NCI-H146 (cell line): ENCODE results near the gene CYB5D1.
A peak's percentile ranks its signal among the peaks of the same experiment; 100 is the strongest.
"Not testable (repeated sequence)": the region's sequence is repeated elsewhere in the genome, so short reads cannot be mapped to it uniquely, and the experiment has no call there.

ENCODE experiments used
- DNase-seq: peaks from one replicate; lab custom pipeline; 2025; lab: John Stamatoyannopoulos, UW

CYB5D1 gene, protein sequence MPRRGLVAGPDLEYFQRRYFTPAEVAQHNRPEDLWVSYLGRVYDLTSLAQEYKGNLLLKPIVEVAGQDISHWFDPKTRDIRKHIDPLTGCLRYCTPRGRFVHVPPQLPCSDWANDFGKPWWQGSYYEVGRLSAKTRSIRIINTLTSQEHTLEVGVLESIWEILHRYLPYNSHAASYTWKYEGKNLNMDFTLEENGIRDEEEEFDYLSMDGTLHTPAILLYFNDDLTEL

DNA sequence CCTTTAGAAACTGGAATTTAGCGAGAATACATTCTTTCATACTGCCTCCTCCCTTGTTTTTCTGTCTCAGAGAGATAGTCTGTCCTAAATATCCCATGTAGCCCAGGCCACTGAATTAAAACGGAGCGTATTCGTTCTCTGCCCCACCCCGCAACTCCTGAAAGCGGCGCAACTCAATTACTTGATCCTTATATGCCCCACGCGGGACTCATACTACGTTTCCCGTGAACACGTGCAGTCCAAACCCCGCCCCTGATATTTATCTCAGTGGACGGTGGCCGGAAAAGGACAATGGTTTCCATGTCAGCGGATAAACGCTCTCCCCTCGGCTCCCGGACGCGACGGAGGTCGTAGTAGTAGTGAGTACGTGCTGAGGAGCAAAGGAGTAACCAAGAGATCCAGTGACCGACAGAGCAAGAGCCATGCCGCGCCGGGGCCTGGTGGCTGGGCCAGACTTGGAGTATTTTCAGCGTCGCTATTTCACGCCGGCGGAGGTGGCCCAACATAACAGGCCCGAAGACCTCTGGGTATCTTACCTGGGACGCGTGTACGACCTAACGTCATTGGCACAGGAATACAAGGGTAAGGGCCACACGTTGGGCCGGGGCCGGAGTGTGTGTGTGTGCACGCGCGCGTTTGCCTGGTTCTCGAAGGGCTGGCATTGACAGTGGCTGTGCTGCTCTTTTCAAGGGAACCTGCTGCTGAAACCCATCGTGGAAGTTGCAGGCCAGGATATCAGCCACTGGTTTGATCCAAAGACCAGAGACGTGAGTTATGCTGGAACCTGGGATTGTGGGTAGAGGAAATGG lies at the start of gene CYB5D1:
Gene CYB5D1, plus strand, starts transcription at position 291 of the 809 bp plus-strand sequence. Its CDS starts 132 bp downstream, at position 423.
- DNase-seq = peak; percentile 95

DNA sequence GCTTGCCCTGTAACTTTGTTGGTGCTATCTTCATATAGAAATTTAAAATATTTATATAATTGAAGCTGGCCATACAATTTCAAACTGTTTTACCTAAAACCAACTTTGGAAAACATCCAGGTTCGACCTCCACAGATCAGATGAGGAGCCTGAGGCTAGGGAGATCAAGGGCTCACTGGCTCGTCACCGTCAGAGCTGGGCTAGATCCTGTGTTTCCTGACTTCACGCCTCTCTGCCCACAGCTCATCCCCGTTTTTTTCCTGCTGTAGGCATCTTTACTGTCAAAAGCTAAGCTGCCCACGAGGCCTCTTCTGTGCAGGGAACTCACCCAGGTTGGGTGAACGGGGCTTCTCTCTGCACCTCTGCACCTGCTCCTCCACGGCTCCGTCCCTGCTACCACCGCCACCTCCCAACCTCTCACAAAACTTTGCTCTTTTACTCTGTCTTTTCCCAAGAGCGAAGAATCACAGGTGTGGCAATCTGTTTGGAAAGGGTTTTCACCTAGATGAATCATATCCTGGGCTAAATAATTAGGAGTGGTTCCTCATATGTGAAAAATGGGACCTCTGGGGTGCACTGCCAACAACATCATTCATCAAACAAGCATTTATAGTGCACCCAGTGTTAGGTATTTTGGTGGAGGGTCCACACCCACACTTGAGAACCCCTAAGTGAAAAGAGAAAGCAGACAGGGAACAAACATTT lies 48.6 kb upstream of the CYB5D1 start:
- no peak for DNase-seq

DNA sequence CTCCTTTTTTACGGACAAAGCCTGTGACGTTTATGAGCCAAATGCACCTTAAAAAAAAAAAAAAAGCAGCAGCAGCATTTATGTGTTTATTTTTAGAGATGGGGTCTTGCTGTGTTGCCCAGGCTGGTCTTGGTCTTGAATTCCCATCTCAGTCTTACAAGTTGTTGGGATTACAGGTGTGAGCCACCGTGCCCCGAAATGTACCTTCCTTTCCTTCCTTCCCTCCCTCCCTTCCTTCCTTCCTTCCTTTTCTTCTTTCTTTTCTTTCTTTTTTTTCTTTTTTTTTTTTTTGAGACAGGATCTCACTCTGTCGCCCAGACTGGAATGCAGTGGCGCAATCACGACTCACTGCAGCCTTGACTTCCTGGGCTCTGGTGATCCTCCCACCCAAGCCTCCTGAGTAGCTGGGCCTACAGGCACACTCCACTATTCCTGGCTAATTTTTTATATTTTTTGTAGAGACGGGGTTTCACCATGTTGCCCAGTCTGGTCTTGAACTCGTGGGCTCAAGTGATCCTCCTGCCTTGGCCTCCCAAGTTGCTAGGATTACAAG lies 47.9 kb upstream of the CYB5D1 start:
- DNase-seq = not testable (repeated sequence)

DNA sequence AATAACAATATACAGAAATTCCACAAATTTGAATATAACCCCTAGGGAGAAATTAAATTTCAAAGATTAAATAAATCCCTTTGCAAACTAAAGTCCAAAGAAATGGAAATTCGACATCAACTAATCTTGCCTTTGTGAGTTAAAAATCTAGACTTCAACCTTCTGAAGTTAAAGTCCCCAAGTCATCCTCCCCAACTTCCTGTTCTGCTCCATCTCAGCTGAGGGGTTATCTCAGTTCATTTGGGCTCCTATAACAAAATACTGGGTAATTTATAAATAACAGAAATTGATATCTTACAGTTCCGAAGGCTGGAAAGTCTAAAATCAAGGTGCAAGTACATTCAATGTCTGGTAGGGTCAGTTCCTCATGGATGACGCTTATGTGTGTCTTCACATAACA lies 46.6 kb upstream of the CYB5D1 start:
- no peak for DNase-seq

DNA sequence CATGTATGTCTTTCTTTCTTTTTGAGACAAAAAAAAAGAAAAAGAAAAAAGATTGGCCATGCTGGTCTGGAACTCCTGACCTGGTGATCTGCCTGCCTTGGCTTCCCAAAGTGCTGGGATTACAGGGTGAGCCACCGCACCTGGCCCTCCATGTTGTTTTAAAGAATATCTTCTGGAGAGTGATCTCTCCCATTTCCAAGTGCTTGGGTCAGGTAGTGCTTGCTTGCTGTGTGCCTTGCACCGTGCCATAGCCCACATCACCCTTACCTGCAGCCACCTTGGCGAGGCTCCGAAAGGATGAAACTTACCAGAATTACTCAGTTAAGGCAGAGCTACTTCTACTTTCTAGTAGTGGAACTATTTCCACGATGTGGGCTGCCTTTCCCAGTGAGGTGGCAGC lies 42.8 kb upstream of the CYB5D1 start:
- no peak for DNase-seq

DNA sequence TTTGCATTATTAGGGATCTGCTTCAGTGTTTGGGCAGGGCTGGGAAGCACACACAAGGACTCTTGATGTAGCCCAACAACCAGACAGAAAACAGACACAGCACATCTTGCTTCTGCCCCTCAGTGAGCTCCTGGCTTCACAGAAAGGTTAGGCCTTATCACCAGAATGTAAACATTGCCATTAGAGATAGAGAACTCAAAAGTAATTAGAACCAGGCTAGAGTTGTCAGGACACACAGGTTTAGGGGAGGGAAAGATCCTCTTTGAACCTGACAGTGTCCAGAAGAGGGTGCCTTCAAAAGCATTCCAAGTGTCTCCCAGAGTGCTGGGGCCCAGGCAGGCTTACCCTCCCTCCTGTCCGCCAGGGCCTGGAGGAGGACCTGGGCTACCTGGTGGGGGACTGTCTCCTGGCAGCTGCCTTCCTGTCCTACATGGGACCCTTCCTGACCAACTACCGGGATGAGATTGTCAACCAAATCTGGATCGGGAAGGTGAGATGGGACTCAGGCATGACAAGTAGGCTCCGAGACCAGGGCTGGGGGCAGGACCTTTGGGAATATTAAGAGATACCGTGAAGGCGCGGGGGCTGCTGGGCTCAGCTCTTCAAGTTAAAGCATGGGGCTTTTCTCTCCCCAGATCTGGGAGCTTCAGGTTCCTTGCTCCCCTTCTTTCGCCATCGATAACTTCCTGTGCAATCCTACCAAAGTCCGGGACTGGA lies 40.7 kb upstream of the CYB5D1 start:
- no peak for DNase-seq

DNA sequence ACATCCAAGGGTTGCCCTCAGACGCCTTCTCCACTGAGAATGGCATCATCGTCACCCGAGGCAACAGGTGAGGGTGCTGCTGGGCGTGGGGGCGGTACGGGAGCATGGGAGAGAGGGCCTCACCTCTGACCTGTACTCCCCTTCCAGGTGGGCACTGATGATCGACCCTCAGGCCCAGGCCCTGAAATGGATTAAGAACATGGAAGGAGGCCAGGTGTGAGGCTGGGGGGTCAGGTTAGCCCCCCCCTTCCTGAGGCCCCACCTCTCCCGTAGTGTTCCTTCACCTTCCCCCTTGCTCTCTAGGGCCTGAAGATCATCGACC lies 40.2 kb upstream of the CYB5D1 start:
- no peak for DNase-seq

DNA sequence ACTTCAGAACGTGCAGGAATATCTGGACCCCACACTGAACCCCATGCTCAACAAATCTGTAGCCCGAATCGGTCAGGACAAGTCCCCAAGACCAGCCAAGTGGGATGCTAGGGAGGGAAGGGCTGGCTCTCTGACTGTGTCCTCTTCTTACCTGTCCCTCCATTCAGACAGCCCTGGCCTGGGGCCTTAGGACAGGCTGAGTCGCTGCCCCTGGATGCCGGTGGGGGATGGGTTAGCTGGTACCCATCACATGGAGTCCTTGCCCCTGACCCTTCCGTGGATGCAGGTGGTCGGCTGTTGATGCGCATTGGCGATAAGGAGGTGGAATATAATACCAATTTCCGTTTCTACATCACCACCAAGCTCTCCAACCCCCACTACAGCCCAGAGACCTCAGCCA lies 39.8 kb upstream of the CYB5D1 start:
- no peak for DNase-seq

DNA sequence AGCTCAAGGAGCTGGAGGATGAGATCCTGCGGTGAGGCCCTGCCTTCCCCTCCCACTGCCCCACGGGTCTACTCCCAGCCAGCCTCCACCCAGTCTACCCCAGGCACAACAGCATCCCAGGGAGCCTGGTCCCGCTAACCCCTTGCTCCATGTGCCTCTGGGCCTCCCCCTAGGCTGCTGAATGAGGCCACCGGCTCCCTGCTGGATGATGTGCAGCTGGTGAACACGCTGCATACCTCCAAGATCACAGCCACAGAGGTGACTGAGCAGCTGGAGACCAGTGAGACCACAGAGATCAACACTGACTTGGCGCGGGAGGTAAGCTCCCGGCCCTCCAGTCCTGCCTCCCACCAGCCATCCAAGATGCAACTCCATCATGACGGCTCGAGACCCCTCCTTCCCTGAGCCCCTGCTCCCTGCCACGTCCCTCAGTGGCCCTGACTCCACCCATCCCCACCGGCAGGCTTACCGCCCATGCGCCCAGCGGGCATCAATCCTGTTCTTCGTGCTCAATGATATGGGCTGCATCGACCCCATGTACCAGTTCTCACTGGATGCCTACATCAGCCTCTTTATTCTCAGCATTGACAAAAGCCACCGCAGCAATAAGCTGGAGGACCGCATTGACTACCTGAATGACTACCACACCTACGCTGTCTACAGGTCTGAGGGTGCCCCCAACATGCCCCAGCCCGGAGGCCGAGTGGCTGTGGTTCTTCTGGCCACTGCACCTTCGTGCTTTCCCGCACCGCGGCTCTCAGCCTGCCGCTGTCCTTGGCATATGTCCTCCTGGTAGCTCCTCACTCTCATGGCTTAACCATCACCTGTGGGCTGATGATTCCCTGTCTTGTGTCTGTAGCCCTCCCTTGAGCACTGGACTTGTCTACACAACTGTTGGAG lies 38.8 kb upstream of the CYB5D1 start:
- DNase-seq = peak; percentile 34

DNA sequence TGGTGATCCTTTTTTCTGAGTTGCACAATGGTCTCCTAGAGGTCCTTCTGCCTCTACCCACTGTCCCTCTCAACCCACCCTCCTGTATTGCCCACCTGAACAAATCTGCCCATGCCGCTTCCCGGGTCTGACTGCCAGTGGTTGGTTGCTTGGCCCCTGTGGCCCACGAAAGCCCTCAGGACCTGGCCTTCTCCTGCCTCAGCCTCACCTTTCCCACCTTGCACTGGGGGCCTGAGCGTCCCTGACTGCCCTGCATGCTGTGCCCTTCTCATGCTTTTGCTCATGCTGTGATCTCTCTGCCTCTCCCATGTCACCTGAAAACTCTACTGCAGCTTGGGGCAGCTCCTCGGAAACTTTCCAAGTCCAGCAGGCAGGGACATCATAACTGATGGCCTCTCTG lies 37.6 kb upstream of the CYB5D1 start:
- DNase-seq = no peak

DNA sequence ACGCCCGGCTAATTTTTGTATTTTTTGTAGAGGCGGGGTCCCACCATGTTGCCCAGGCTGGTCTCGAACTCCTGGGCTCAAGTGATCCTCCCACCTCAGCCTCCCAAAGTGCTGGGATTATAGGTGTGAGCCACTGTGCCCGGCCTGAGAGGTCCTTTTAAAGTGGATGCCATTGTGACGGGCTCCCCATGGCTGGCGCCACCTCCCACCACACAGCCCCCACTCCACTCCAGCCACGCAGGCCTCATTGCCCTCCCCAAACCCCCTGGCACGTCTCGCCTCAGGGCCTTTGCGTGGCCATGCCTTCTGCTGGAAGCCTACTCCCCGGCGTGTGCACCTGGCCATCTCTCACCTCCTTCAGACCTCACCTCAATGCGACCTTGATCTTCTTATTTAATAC lies 35.7 kb upstream of the CYB5D1 start:
- DNase-seq = no peak

DNA sequence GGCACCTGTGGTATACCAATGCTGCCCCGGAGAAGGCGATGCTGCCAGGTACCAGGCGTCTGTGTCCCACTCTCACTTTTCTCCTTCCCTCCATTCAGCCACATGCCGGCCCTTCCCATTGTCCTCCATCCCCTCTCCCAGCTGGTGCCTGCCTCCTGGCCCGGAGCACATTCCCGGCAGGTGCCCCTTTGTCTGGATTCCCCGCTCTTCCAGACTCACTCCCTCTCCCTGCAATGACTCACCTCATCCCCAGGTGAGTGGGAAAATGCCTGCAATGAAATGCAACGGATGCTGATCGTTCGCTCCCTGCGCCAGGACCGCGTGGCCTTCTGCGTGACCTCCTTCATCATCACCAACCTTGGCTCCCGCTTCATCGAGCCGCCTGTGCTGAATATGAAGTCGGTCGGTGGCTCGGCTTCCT lies 34.2 kb upstream of the CYB5D1 start:
- peak; percentile 85 for DNase-seq

DNA sequence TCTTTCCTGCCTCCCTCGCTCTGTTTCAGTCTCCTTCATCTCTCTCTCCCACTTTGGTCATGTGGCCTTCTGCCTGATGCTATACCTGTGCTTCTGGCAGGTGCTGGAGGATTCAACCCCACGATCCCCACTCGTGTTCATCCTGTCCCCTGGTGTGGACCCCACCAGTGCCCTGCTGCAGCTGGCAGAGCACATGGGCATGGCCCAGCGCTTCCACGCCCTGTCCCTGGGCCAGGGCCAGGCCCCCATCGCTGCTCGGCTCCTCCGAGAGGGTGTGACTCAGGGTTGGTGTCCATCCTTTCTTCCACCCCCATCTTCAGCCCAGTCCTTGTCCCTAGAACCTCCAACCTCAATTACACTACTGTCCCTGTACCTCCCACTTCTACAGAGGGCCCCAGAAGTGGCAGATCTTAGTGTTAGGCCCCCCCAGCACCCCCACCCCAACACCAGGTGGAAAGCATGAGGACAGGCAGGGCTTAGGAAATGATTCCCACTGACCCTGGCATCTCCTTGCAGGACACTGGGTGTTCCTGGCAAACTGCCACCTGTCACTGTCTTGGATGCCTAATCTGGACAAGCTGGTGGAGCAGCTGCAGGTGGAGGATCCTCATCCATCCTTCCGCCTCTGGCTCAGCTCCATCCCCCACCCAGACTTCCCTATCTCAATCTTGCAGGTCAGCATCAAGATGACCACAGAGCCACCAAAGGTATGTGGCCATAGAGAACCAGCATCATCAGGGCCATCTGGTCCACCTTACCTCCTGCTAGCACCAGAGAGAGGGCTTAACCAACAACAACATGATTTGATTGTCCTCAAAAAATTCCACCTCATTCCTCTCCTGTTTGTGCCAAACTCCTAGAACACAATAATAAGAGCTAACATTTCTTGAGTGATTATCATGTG lies 33.5 kb upstream of the CYB5D1 start:
- DNase-seq = no peak

DNA sequence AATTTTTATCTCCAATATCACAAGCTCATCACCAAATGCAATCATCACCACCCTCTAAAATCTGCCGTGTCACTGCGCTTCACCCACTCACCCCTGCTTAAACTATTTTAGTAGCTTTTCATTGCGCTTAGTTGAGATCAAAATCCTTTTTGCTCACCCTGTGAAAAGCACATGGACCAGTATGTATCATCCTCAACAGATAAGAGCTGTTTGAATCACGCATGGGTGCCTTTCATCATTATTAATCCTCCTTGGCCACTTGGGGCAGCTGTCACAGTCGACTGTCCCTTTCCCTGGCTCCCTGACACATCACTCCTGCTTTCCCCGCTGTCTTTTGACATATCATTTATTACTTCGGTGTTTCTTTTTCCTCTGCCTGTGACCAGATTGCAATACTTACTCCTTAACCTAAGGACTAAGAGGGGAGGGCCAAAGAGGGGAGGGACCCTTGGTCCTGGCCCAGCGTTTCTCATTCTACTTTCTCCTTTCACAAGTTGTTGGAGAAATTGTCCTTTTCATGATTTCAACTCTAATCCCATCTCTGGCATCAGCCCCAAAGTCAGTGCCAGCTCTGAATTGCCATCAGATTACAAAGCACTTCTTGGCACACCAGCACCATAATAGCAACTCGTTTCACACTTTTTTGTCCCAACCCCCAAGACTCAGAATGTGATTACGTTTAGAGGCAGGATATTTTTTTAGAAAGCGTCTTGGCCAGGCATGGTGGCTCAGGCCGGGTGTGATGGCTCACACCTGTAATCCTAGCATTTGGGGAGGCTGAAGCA lies 32.4 kb upstream of the CYB5D1 start:
- peak; percentile 4 for DNase-seq

DNA sequence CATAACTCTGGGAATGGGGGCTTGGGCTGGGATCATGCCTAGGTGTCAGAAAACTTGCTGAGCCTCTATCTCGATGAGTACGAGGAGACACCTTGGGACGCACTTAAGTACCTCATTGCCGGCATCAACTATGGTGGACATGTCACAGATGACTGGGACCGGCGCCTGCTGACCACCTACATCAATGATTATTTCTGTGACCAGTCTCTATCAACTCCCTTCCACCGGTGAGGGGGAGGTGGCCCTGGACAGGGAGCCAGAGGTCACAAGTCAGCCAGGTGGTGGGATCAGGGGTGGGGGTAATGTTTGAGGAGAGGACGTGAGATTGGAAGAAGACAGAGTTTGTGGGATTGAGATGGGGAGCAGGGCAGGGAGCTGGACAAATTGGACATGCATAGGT lies 27.2 kb upstream of the CYB5D1 start:
- DNase-seq = no peak

DNA sequence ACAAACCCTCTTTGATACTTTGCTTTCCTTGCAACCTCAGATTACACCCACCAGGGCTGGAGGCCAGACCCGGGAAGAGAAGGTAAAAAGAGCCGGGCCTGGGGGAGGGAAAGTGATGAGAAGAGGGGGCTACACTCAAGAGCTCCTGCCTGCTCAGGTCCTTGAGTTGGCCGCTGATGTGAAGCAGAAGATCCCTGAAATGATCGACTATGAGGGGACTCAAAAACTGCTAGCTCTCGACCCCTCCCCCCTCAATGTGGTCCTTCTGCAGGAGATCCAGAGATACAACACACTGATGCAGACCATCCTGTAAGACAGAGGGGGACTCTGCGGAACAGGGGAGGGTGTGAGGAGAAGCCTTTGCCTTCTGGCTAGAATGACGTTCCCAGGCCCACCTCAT lies 26.6 kb upstream of the CYB5D1 start:
- no peak for DNase-seq

DNA sequence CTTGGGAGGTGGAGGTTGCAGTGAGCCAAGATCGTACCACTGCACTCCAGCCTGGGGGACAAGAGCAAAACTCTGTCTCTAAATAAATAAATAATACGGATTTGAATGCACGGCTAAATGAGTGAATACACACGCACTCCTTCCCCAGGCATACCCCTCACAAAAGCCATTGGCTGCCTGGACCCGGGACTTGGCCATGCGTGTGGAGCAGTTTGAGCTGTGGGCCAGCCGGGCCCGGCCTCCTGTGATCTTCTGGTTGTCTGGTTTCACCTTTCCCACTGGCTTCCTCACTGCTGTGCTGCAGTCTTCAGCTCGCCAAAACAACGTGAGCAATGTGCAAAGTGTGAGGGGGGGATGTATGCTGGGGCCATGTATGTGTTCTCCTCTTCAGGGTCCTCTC lies 25.4 kb upstream of the CYB5D1 start:
- no peak for DNase-seq

DNA sequence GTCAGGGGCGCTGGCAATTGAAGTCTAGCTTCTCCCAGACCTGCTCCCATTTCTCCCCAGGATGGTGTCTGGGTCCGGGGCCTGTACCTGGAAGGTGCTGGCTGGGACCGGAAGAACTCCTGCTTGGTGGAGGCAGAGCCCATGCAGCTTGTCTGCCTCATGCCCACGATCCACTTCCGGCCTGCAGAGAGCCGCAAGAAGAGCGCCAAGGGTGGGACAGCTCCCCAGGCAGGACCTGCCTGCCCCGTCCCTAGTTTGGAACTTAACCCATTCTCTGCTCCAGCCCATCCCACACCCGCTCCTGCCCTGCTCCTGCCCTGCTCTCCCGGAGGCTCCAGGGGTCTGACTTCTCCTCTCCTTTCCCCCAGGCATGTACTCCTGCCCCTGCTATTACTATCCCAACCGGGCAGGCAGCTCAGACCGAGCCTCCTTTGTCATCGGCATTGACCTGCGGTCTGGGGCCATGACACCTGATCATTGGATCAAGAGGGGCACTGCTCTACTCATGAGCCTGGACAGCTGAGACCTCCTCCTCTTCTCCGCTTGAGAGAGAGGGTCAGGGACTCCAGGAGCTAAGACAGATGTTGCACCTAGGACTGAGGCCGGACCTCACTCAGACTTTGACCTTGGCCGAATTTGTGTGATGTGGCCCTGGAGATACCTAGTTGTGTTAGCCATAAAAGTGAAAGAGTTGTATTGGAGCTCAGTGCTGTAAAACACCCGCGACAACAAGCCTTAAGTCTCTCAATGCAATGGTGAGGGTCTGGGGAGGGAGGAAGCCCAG lies 24.6 kb upstream of the CYB5D1 start:
- no peak for DNase-seq
